Liver (tissue), 9 donors: ENCODE data around the gene KCNIP4. TPM values are rescaled to one million over a fixed set of nuclear protein-coding genes. Genes with fewer than 3 reads are reported as not detected.

Experiments
- DNase-seq: peaks from one replicate; pipeline ENCODE4 v3.0.0-alpha.2; 2017; ENCODE audit warnings: low spot score
- H3K27ac ChIP-seq, 2 donors: one replicate each; pipeline ENCODE4 v1.7.0; 2013; ENCODE audit warnings: inconsistent platforms in 2 of 2, low read length in 2 of 2, control low read depth in 1 of 2, low read depth in 1 of 2, mild to moderate bottlenecking in 1 of 2
- H3K27me3 ChIP-seq, 4 donors: one replicate each; pipeline versions ENCODE4 v1.6.1 to v1.7.0; 2013; ENCODE audit warnings: low read length in 3 of 4, inconsistent platforms in 1 of 4, mild to moderate bottlenecking in 1 of 4, moderate library complexity in 1 of 4; ENCODE audit not compliant: control insufficient read depth in 4 of 4, insufficient read depth in 4 of 4
- H3K36me3 ChIP-seq, 4 donors: one replicate each; pipeline versions ENCODE4 v1.6.1 to v1.7.0; 2013; ENCODE audit warnings: low read length in 3 of 4, mild to moderate bottlenecking in 3 of 4, low read depth in 1 of 4, moderate library complexity in 1 of 4; ENCODE audit not compliant: control insufficient read depth in 4 of 4, insufficient read depth in 3 of 4
- H3K4me1 ChIP-seq, 4 donors: one replicate each; pipeline versions ENCODE4 v1.6.1 to v1.7.0; 2013; ENCODE audit warnings: low read length in 3 of 4, mild to moderate bottlenecking in 3 of 4, moderate library complexity in 1 of 4; ENCODE audit not compliant: control insufficient read depth in 4 of 4, insufficient read depth in 4 of 4
- H3K4me3 ChIP-seq, 3 donors: one replicate each; pipeline versions ENCODE4 v1.6.1 to v1.7.0; 2013; ENCODE audit warnings: low read length in 3 of 3, control low read depth in 1 of 3, low read depth in 1 of 3, mild to moderate bottlenecking in 1 of 3
- H3K9ac ChIP-seq, 2 donors: one replicate each; pipeline ENCODE4 v1.7.0; 2013; ENCODE audit warnings: low read length in 2 of 2, mild to moderate bottlenecking in 2 of 2, moderate library complexity in 2 of 2, control low read depth in 1 of 2, low read depth in 1 of 2
- H3K9me3 ChIP-seq, 4 donors: one replicate each; pipeline versions ENCODE4 v1.6.1 to v1.7.0; 2013; ENCODE audit warnings: low read length in 3 of 4; ENCODE audit not compliant: control insufficient read depth in 4 of 4
- EGR1 ChIP-seq, 2 donors: IDR thresholded peaks; 2 replicates each; pipeline ENCODE4 v1.6.1; 2016 to 2018; ENCODE audit warnings: antibody characterized with exemption in 2 of 2, low read depth in 2 of 2
- FOXA1 ChIP-seq: IDR thresholded peaks from 2 replicates; pipeline ENCODE4 v1.6.1; 2016; ENCODE audit warnings: antibody characterized with exemption
- GABPA ChIP-seq, 2 donors: IDR thresholded peaks in 1 of 2; conservative IDR thresholded peaks in 1 of 2; 2 replicates each; pipeline ENCODE4 v1.6.1; 2016; ENCODE audit warnings: antibody characterized with exemption in 2 of 2, mild to moderate bottlenecking in 1 of 2, moderate library complexity in 1 of 2
- HNF4A ChIP-seq, 2 donors: conservative IDR thresholded peaks; 2 replicates each; pipeline ENCODE4 v1.6.1; 2016; ENCODE audit warnings: antibody characterized with exemption in 2 of 2, mild to moderate bottlenecking in 2 of 2
- HNF4G ChIP-seq: IDR thresholded peaks from 2 replicates; pipeline ENCODE4 v1.6.1; 2016; ENCODE audit warnings: antibody characterized with exemption
- JUND ChIP-seq, 2 donors: IDR thresholded peaks; 2 replicates each; pipeline ENCODE4 v1.6.1; 2016; ENCODE audit warnings: antibody characterized with exemption in 2 of 2
- NR2F2 ChIP-seq: IDR thresholded peaks from 2 replicates; pipeline ENCODE4 v1.6.1; 2016; ENCODE audit warnings: antibody characterized with exemption
- RAD21 ChIP-seq, 2 donors: IDR thresholded peaks; 2 replicates each; pipeline ENCODE4 v1.6.1; 2016; ENCODE audit warnings: antibody characterized with exemption in 2 of 2, mild to moderate bottlenecking in 2 of 2
- RXRA ChIP-seq, 2 donors: IDR thresholded peaks; 2 replicates each; pipeline ENCODE4 v1.6.1; 2017 to 2018; ENCODE audit warnings: antibody characterized with exemption in 2 of 2, mild to moderate bottlenecking in 1 of 2
- SP1 ChIP-seq: IDR thresholded peaks from 2 replicates; pipeline ENCODE4 v1.6.1; 2018; ENCODE audit warnings: antibody characterized with exemption, mild to moderate bottlenecking
- TAF1 ChIP-seq: conservative IDR thresholded peaks from 2 replicates; pipeline ENCODE4 v1.6.1; 2016; ENCODE audit warnings: antibody characterized with exemption, mild to moderate bottlenecking
- WGBS: extraction: QIAGEN DNeasy Blood & Tissue Kit; methylation state at CpG from one replicate; pipeline ENCODE4 v1.1.7; 2013; 5-methylcytosine and 5-hydroxymethylcytosine counted together
- polyA plus RNA-seq, 2 donors: library from polyadenylated mRNA; stranded (reverse) in 1 of 2; unstranded in 1 of 2; fragments of 200-250 nt in 1 of 2; fragments of >200 nt in 1 of 2; fragmentation: Nextera tagmentation in 1 of 2; extraction: Ambion mirVana in 1 of 2; gene quantifications; one replicate each; pipeline versions ENCODE4 v1.2.1 to v1.2.3, GENCODE V29; 2013 to 2015
- total RNA-seq, 2 donors: library from RNA; depleted of rRNA; stranded (reverse); fragments of >200 nt; gene quantifications; one replicate each; pipeline ENCODE4 v1.2.3, GENCODE V29; 2014
- TF ChIP-seq, protein P1 (sequence below): fragments of 150-350 bp; IDR thresholded peaks from 2 replicates; pipeline ENCODE4 v1.5.1; 2017; ENCODE audit warnings: improper control_type of control experiment, low read depth, low read length; ENCODE audit not compliant: missing input control
- TF ChIP-seq, protein P2 (sequence below): IDR thresholded peaks from 2 replicates; pipeline ENCODE4 v1.6.1; 2016; ENCODE audit warnings: antibody characterized with exemption
- TF ChIP-seq, protein P3 (sequence below): IDR thresholded peaks from 2 replicates; pipeline ENCODE4 v1.6.1; 2016; ENCODE audit warnings: antibody characterized with exemption
- TF ChIP-seq, protein P4 (sequence below): IDR thresholded peaks from 2 replicates; pipeline ENCODE4 v1.6.1; 2016; ENCODE audit warnings: antibody characterized with exemption
- TF ChIP-seq, protein P5 (sequence below): IDR thresholded peaks from 2 replicates; pipeline ENCODE4 v1.6.1; 2016; ENCODE audit warnings: antibody characterized with exemption, mild to moderate bottlenecking
- donor health status: healthy.
- donor health status: healthy.
- donor health status: healthy.
- donor health status: healthy.
- donor health status: healthy.

The KCNIP4 gene
- total and polyA plus RNA-seq, 4 donors: 0.08 to 0.14 TPM; not detected in 2

DNA sequence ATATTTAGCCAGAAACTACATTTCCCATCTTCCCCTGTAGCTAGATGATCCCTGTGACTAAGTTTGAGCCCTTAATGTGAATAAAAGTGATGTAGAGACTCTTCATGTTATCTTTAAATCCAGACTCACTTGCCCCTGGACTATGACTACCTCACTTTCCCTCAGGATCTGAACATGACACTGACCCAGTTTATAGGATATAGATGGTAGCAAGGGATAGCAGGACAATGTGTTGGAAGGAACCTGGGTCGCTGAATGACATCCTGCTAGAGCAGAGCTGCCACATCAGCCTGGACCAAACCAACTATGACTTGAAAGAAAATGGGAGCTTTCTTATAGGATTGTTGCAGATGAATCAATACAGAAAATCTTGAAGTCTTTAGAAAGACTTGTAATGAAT, 1110.1 kb downstream of the KCNIP4 start:
- 43% methylated on average over 1 of the region's 1 CpG for WGBS
- TF ChIP-seq RXRA (IDR thresholded peaks at IDR 0.05): no peak
- TF ChIP-seq, protein P1, sequence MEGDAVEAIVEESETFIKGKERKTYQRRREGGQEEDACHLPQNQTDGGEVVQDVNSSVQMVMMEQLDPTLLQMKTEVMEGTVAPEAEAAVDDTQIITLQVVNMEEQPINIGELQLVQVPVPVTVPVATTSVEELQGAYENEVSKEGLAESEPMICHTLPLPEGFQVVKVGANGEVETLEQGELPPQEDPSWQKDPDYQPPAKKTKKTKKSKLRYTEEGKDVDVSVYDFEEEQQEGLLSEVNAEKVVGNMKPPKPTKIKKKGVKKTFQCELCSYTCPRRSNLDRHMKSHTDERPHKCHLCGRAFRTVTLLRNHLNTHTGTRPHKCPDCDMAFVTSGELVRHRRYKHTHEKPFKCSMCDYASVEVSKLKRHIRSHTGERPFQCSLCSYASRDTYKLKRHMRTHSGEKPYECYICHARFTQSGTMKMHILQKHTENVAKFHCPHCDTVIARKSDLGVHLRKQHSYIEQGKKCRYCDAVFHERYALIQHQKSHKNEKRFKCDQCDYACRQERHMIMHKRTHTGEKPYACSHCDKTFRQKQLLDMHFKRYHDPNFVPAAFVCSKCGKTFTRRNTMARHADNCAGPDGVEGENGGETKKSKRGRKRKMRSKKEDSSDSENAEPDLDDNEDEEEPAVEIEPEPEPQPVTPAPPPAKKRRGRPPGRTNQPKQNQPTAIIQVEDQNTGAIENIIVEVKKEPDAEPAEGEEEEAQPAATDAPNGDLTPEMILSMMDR: no peak
- no peak for TF ChIP-seq GABPA (IDR thresholded peaks at IDR 0.05 in 1 of 2, conservative IDR thresholded peaks at IDR 0.05 in 1 of 2)
- no peak for TF ChIP-seq RAD21 (IDR thresholded peaks at IDR 0.05)
- TF ChIP-seq HNF4G: no peak
- TF ChIP-seq TAF1: no peak

DNA sequence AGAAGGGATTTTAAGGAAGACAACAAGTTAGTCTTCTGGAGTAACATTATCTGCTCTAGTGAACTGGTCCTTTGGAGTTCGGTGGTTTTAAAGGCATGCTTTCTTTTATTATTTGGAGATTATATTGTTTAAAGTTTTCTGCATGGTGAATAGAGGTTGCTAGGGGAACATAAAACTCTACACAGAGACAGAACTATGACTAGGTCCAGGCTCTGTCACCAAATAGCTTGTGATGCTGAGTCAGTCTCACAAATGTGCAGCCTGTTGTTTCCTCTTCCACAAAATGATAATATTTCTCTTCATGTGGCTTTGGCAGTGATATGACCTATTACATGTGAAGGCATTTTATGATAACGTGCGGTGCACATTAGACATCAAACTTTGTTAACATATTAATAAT, 1115.7 kb downstream of the KCNIP4 start:
- no peak overlapping the region for H3K4me3 ChIP-seq
- no peaks in the 10 kb centered on the region for H3K36me3 ChIP-seq
- H3K9ac ChIP-seq: no peak overlapping the region
- TF ChIP-seq TAF1: no peak
- TF ChIP-seq, protein P1: no peak
- TF ChIP-seq, protein P2, sequence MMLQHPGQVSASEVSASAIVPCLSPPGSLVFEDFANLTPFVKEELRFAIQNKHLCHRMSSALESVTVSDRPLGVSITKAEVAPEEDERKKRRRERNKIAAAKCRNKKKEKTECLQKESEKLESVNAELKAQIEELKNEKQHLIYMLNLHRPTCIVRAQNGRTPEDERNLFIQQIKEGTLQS: no peak
- no peak for TF ChIP-seq RAD21 (IDR thresholded peaks at IDR 0.05)
- TF ChIP-seq SP1: no peak
- TF ChIP-seq, protein P3, sequence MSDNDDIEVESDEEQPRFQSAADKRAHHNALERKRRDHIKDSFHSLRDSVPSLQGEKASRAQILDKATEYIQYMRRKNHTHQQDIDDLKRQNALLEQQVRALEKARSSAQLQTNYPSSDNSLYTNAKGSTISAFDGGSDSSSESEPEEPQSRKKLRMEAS: no peak
- TF ChIP-seq JUND (IDR thresholded peaks at IDR 0.05): no peak
- TF ChIP-seq HNF4A (conservative IDR thresholded peaks at IDR 0.05): no peak
- TF ChIP-seq HNF4G: no peak
- TF ChIP-seq, protein P4, sequence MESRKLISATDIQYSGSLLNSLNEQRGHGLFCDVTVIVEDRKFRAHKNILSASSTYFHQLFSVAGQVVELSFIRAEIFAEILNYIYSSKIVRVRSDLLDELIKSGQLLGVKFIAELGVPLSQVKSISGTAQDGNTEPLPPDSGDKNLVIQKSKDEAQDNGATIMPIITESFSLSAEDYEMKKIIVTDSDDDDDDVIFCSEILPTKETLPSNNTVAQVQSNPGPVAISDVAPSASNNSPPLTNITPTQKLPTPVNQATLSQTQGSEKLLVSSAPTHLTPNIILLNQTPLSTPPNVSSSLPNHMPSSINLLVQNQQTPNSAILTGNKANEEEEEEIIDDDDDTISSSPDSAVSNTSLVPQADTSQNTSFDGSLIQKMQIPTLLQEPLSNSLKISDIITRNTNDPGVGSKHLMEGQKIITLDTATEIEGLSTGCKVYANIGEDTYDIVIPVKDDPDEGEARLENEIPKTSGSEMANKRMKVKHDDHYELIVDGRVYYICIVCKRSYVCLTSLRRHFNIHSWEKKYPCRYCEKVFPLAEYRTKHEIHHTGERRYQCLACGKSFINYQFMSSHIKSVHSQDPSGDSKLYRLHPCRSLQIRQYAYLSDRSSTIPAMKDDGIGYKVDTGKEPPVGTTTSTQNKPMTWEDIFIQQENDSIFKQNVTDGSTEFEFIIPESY: no peak
- TF ChIP-seq GABPA (IDR thresholded peaks at IDR 0.05 in 1 of 2, conservative IDR thresholded peaks at IDR 0.05 in 1 of 2): no peak
- TF ChIP-seq, protein P5, sequence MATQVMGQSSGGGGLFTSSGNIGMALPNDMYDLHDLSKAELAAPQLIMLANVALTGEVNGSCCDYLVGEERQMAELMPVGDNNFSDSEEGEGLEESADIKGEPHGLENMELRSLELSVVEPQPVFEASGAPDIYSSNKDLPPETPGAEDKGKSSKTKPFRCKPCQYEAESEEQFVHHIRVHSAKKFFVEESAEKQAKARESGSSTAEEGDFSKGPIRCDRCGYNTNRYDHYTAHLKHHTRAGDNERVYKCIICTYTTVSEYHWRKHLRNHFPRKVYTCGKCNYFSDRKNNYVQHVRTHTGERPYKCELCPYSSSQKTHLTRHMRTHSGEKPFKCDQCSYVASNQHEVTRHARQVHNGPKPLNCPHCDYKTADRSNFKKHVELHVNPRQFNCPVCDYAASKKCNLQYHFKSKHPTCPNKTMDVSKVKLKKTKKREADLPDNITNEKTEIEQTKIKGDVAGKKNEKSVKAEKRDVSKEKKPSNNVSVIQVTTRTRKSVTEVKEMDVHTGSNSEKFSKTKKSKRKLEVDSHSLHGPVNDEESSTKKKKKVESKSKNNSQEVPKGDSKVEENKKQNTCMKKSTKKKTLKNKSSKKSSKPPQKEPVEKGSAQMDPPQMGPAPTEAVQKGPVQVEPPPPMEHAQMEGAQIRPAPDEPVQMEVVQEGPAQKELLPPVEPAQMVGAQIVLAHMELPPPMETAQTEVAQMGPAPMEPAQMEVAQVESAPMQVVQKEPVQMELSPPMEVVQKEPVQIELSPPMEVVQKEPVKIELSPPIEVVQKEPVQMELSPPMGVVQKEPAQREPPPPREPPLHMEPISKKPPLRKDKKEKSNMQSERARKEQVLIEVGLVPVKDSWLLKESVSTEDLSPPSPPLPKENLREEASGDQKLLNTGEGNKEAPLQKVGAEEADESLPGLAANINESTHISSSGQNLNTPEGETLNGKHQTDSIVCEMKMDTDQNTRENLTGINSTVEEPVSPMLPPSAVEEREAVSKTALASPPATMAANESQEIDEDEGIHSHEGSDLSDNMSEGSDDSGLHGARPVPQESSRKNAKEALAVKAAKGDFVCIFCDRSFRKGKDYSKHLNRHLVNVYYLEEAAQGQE: no peak
- TF ChIP-seq NR2F2: no peak
- TF ChIP-seq FOXA1: no peak
- no peak for TF ChIP-seq EGR1 (IDR thresholded peaks at IDR 0.05; ENCODE audit: low read depth in 2 of 2)
- H3K27ac ChIP-seq: no peak overlapping the region
- 80% methylated on average over 3 of the region's 3 CpGs for WGBS
- H3K4me1 ChIP-seq: no peaks in the 10 kb centered on the region
- DNase-seq: no peak
- H3K27me3 ChIP-seq: no peaks in the 10 kb centered on the region
- no peaks in the 10 kb centered on the region for H3K9me3 ChIP-seq

More for the DNA sequence above, 1110.1 kb downstream of the KCNIP4 start:
- H3K9me3 ChIP-seq: no peaks in the 10 kb centered on the region
- no peak overlapping the region for H3K27ac ChIP-seq
- no peaks in the 10 kb centered on the region for H3K27me3 ChIP-seq
- H3K4me1 ChIP-seq: no peaks in the 10 kb centered on the region
- DNase-seq: no peak
- H3K4me3 ChIP-seq: no peak overlapping the region
- H3K36me3 ChIP-seq: no peaks in the 10 kb centered on the region
- H3K9ac ChIP-seq: no peak overlapping the region
